Measurements from ENCODE around the gene C16orf96.

Gene C16orf96

DNA sequence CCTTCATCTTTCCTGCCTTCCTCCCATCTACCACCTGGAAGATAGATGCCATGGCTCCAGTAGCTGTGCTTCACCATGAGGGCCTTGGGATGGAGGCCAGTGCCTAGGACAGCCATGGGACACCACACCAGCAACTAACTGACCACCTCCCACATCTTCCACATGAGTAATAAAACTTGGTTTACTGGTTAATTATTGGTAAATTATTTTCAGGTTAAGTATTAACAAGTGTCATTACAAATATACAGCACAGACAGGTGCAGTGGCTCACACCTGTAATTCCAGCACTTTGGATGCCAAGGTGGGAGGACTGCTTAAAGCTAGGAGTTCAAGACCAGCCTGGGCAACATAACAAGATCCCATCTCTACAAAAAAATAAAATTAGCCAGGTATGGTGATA lies 31.6 kb upstream of the C16orf96 start:
- no peak for TF ChIP-seq CTCF (IDR thresholded peaks at IDR 0.05; ENCODE audit: control insufficient read depth, extremely low read depth, insufficient read depth)
- no peak for DNase-seq (ENCODE audit: low read depth)
- no peak overlapping the region for H3K4me3 ChIP-seq (ENCODE audit: low read depth, low read length)

DNA sequence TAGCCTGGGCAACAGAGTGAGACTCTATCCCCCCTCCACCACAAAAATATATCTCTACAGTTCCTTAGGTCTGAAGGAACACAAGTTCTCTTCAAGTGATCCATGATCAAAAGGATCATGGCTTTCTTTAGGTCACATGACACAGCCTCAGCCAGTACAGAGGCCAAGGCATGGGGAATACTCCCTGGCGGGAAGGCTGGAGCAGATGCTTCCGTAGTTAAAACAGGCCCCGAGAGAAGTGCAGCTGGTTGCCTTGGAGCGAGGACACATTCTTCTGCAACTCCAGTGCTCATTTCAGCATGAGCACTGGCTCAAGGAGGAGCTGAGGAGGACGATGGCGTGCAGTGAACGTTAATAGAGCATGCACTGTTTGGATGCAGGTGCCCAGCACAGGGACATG lies 31.1 kb upstream of the C16orf96 start:
- H3K4me3 ChIP-seq (ENCODE audit: low read depth, low read length): no peak overlapping the region
- no peak for TF ChIP-seq CTCF (IDR thresholded peaks at IDR 0.05; ENCODE audit: control insufficient read depth, extremely low read depth, insufficient read depth)
- no peak for DNase-seq (ENCODE audit: low read depth)

DNA sequence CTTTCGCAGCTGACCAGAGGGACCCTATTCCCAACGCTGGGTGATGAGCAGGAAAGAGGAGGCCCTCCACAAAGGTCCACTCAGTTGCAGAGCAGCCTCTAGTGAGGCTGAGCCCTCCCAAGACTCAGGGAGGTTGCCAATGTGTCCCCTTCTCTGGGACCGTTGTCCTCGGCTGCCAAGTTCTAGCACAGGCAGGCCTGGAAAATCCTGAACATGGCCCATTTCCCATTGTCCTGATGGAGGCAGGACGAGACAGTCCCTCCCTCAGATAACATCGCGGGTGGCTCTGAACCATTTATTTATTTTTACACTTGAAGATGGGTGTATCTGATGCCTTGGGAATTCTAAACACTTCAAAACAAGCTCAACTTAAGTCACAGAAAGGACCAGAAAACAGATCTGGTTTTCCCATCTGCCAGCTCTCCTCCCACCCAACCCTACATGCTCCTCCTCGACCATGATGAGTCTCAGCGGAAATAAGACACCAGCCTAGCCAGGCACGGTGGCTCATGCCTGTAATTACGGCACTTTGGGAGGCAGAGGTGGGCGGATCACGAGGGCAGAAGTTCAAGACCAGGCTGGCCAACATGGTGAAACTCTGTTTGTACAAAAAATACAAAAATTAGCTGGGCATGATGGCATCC lies 30.4 kb upstream of the C16orf96 start:
- H3K4me3 ChIP-seq (ENCODE audit: low read depth, low read length): no peak overlapping the region
- TF ChIP-seq CTCF (IDR thresholded peaks at IDR 0.05; ENCODE audit: control insufficient read depth, extremely low read depth, insufficient read depth): no peak
- DNase-seq (ENCODE audit: low read depth): no peak

DNA sequence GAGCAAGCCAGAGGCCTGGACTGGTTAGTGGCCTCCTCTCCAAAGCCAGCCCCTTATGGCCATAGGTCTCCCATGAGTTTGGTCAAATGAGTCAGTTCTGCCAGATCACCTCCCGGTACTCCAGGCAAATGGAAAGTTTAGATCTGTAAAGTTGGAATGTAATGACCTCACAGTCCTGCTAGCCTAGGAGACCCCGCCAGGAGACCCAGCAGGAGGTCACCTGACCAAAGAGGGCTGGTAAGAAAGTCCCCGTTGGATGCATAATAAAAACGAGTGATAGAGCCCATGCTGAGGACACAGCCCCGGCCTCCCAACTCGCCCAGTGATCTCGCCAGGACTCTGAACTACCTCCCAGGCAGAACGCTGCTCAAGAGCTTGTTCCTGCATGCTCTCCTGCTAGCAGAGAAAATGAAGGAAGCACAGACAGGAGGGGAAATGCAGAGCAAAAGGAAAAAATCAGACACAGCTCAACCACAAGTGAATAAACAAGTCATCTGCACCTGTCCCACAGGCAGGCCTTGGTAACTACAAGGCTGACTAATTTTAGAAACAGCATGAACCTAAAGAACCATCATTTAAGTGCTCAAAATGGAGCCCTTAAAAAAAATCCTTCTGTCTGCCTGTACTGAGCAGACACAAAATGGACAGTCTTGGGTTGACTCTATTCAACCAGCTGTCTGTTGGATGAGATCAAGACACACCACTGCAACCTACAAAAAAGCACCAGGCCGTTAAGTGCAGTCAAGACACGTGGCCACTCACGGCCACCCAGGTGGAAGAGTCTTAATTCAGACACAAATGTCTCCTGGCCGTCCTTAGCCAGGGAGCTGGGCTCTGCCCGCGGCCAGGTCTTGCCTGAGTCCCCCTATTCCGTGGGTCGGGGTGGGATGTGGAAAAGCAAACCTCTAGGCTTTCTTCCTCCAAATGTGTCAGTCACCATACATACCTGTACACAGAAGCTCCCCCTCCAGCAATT lies 26.8 kb upstream of the C16orf96 start:
- no peak for TF ChIP-seq CTCF (IDR thresholded peaks at IDR 0.05; ENCODE audit: control insufficient read depth, extremely low read depth, insufficient read depth)
- H3K4me3 ChIP-seq (ENCODE audit: low read depth, low read length): no peak overlapping the region
- no peak for DNase-seq (ENCODE audit: low read depth)

DNA sequence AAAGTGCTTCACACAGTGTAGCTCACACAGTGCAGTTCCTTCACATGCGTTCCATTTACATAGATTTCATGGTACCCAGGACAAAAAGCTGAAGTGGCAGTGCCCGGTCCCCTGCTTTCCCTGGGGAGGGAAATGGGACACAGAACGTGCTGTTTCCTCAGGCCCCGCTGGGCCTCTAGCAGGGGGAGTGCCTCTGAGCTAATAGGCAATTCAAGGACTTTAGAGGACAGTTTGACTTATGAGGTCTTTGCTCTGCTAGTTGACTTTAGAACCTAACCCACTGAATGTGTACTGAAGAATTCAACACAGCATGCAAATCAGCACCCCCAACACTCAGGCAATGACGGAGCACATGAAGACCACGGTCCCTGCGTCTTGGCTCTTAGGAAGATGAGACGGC lies 24.3 kb upstream of the C16orf96 start:
- H3K4me3 ChIP-seq (ENCODE audit: low read depth, low read length): no peak overlapping the region
- no peak for TF ChIP-seq CTCF (IDR thresholded peaks at IDR 0.05; ENCODE audit: control insufficient read depth, extremely low read depth, insufficient read depth)
- no peak for DNase-seq (ENCODE audit: low read depth)

GRCh38 chr16:4532238-4532637 lies 23.9 kb upstream of the C16orf96 start:
- DNase-seq (ENCODE audit: low read depth): no peak
- H3K4me3 ChIP-seq (ENCODE audit: low read depth, low read length): no peak overlapping the region
- TF ChIP-seq CTCF (IDR thresholded peaks at IDR 0.05; ENCODE audit: control insufficient read depth, extremely low read depth, insufficient read depth): no peak
